DMS53 (cell line): ENCODE data around the gene SAMD14.
A peak's percentile ranks its signal among the peaks of the same experiment; 100 is the strongest.

Experiments
- DNase-seq: peaks from one replicate; lab custom pipeline; 2025; lab: John Stamatoyannopoulos, UW

SAMD14 gene

DNA sequence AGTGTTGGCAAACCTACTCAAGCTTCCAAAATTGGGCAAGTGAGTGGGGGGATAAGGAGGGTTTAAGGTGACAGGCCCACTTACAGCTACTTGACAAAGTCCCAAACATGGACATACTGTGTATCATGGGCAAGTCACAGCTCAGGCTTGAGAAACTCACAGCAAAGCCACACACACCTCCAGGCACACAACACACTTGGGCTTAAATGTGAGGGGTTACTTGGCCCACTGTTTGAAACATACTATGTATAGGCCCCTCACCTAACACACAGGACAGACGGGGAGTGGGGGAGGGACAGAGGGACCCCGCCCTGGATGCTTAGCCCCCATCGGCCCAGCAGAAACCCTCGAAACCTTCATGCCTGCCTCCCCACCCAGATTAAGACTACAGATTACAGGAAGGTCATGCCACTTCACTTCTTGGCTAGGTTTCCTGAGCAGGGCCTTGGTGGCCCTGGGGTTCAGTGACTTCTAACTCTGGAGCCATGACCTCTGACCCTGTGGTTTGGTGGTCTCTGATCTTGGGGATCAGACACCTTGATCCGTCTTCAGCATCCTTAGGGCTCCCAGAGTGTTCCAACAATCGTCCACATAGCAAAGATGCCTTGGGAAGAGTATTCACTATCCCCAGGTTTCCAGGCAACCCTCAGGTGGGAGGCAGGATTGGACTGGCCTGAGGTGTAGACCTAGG is 2.3 kb upstream of the SAMD14 start:
- DNase-seq: no peak

DNA sequence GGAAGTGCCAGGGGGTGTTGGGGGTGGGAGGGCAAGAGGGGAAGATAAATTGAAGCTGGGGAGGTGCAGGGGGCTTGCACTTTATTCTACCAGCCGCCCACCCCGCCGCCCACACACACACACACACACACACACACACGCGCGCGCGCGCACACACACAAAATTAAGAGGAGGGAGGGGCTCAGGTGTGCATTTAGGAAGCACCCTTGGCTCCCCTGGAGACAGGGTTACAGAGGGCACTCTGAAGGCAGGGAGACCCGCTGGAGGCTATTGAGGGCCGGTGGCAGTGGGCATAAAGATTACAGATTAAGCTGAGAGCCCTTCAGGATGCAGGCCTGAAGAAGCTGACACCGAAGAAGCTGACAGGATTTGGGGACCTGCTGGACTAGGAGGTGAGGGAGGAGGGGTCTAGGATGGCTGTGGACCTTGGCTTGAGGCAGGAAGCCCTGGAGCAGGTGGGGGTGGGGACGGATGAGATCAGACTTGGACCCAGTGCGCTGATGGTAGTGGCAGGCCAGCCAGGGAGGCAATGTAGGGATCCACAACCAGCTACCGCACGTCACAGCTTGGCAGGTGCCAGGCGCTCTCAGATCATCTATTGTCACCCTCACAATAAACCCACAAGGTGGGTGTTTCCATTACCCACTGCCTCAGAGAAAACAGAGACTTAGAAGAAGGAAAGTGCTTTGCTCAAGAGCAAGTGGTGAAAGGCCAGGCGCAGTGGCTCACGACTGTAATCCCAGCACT is 772 bp upstream of the SAMD14 start:
- peak; percentile 60 for DNase-seq

GRCh38 chr17:50129353-50129727 is 620 bp downstream of the SAMD14 start:
- no peak for DNase-seq

DNA sequence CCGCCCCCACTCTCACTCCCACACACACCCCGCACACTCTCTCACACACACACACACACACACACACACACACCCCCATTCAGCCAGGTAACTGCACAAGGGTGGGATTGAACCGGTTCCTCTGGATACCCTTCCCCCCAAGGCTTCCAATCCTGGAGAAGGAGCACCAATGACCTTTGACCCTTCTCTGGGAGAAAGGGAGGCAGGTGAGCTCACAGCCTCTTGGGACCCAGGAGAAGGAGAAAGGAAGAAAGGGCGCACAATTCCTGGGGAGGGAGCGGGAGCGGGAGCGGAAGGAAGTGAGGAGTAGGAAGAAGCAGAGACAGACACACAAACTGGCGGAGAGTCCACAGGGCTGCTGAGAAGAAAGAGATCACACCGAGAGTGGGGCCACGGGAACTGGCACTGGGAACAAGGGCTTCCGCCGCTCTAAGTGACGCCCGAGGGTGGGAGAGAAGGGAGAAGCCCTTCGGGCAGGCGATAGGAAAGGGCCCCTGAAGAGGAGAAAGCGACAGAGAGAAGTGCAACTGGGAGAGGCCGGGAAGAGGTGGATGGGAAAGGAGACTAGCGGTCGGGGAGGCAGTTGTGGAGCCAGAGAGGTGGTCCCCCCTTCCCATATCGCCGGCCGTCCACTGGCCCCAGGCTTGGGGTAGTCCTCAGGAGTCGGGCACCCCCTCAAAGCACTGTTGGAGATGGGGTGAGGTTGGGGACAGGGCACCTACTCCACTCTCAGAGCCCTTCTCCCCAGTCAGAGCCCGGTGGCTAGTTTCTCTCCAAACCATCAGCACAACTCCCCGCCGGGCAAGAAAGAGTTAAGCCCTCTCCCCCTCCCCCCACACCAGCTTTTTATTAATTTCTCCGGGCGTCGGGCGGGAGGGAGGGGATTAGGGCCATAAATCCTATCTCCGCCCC is 1.3 kb downstream of the SAMD14 start:
- peak; percentile 45 for DNase-seq

- DNase-seq: peak; percentile 31
Measured at GRCh38 chr17:50127697-50128361, 2.1 kb downstream of the SAMD14 start.

- no peak for DNase-seq
Measured at GRCh38 chr17:50125420-50125997, 4.5 kb downstream of the SAMD14 start.

DNA sequence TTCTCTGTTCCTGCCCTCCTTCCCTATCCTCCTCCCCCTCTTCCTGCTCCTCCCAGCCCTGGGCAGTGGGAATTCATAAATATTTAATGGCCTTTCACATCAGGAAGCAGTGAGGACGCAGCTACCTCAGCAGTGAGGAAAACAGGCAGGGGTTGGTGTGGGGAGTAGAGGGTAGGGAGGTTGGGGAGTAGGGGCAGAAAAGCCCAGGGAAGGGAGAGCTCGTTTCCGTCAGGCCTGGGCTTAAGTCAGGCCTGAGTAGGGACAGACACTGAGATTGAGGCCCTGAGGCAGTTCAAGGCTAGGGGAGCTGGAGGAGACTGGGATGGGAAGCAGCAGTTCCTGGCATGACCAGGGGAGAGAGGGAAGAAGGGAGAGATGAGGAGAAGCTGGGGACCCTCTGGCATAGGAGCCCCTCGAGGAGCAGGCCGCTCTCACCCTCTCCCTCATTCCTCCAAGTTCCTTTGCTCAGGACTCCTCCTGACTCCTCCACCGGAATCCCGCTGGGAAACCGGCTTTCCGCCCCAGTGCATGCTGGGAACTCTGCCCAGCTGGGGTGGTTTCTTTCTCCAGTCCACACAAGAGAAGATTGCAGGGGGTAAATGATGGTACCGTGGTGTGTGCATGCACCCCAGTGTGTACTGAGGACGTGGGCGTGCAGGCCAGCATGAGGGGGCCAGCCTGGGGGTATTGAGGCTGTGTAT is 6.2 kb downstream of the SAMD14 start:
- DNase-seq: peak; percentile 35

DNA sequence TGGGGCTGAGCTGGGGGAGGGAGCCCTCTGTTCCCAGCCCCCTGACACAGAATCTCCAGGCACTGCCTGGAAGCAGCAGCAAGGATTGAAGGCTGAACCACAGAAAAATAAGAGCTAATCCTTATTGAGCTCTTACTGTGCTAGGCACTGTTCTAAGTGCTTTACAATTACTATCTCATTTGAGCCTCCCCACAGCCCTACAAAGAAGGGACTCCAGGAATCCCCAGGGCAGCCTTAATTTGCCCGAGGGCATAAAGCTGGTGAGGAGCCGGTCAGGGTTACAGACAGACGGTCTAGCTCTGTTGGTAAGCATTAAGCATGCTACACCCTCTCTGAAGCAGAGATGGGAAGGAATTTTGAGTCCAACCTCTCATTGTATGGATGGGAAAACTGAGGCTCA is 7.0 kb downstream of the SAMD14 start:
- no peak for DNase-seq

DNA sequence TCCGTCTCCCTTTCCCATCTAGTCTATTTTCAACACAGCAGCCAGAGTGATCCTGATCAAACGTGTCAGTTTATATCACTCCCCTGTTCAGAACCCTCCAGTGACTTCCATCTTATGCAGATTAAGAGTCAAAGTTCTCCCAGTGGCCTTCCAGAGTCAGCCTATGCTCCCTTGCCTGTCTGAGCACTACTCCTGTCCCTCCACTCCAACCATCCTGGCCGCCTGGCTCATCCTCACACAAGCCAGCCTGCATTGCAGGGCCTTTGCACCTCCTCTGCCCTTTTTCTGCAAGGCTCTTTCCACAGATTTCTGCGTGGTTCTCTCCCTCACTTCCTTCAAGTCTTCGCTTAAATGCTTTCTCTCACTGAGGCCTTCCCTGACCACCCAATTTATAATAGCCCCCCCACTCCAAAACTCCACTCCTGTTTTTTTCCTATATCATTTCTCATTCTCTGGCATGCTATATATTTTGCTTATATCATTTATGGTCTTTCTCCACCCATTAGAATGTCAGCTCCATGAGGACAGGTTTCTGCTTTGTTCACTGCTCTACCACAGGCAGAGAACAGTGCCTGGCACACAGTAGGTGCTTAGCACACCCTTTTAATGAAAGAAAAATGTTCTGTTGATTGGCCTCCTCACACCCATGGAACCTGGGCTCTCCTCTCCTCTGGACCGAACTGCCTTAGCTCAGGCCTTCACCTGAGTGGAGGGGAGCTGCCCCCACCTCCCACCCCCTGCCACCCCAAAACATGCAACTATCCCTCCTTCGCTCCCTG is 9.3 kb downstream of the SAMD14 start:
- no peak for DNase-seq

DNA sequence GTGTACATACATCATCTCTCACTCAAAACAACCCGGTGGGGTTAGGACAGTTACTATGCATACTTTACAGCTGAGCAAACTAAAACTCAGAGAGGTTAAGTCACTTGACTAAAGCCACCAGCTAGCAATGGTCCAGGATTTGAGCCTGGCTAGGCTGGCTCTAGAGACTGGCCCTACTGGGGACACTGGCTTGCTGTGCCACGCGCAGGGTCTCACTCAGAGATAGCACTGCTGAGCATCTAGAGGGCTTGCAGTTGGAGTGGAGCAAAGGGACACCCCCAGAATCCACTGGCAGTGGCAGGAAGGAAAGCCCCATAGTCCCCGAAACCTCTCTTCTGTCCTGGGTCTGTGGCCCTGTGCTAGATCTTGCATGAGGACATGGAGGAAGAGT is 11.1 kb downstream of the SAMD14 start:
- DNase-seq: no peak

GRCh38 chr17:50118076-50118827 is 11.7 kb downstream of the SAMD14 start:
- DNase-seq: no peak

GRCh38 chr17:50117202-50118051 is 12.5 kb downstream of the SAMD14 start:
- peak; percentile 92 for DNase-seq

- no peak for DNase-seq
Measured at GRCh38 chr17:50115756-50116155, 14.2 kb downstream of the SAMD14 start.

DNA sequence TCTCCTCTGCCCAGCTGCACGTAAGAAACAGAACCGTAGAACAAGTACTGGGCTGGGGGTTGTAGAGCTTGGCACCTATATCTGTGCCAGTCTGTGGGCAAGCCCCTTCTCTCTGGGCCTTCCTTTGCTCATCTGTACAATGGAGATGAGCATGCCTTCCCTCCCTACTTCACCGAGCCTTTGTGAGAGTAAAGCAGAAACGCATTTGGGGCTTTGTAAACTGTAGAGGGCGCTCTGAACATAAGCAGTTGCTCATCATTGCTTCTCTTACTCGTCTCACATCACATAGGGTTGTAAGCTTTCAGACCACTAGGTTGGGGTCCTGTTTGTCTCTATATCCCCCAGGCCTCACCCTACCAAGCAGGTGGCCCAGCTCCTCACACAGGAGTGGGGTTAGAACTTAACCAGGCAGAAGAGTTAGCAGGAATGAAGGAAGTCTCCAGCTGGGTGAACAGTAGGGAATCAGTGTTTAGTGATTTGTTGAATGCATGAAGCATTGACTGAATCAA is 15.1 kb downstream of the SAMD14 start:
- DNase-seq: peak; percentile 87

GRCh38 chr17:50114401-50114800 is 15.6 kb downstream of the SAMD14 start:
- DNase-seq: no peak

DNA sequence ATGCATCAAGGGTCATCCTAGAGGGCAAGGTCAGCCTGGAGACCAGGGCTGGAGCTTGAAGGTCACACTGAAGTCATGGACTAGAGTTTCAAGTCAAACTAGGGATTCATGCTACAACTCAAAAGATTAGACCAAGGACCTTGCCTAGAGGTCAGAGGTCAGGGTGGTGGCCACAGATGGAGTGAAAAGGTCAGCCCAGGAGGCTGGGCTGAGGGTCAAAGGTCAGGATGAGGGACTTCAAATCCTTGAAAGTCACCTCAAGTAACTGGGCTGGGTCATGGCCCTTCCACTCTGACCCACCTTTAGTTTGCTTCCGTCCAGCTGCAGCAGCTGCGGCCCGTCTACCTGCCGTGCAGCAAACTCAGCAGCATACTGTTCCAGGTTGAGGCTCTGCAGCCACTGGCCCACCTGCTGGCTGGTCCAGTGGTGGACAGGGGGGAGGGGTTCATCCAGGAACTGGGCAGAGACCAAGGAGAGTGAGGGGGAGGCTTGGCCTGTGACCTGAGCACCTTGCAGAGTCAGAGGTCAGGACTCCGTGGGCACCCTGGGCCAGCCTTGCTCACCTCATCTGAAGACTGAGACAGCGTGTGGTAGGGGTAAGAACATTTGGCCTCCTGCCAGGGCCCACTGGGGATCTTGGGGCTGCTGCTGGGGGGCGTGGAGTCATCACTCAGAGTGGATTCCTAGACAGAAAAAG is 16.2 kb downstream of the SAMD14 start:
- no peak for DNase-seq

GRCh38 chr17:50112694-50113093 is 17.3 kb downstream of the SAMD14 start:
- DNase-seq: no peak
